Measurements from ENCODE around the gene SLC38A10. TPM values are rescaled to one million over a fixed set of nuclear protein-coding genes. Genes with fewer than 3 reads are reported as not detected.

Gene SLC38A10
- total RNA-seq, 1 experiment from 2014 or later, result 109 TPM

DNA sequence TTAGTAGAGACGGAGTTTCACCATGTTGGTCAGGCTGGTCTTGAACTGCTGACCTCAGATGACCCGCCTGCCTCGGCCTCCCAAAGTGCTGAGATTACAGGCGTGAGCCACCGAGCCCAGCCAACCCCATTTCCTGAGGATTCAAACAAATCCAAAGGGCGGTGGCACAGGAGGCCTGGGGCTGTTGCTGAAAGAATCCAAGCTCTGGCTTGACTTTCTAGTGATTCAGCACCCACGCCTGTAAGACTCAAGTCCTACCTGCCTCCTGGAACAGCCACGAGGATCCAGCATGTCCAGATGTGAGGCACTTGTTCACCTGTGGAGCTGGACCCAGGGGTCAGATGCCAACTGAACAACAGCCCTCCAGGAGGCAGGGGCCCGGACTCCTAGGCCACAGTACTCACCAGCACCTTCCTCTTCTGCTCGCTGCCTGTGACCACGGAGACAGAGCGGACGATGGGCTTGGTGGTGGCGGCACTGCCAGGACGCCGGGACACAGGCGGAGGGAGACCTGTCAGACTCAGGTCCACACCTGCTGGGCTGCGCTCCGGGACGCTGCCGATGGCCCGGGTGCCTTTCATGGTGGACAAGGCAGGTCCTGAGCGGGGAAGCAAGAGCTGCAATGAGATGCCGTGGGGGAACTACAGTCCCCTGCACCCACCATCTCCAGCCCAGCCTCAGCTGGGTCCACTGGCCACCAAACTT is 75.5 kb downstream of the SLC38A10 start:
- ChIA-PET RAD21 (ENCODE audit: low non-redundant PET in 1 of 2, low total read pairs in 2 of 2, uncharacterized antibody in 2 of 2, unreplicated experiment in 2 of 2) (no interaction called here), POLR2A (no interaction called here), CTCF (no interaction called here)
- Histone ChIP-seq H3K4me1 (ENCODE audit: control insufficient read depth in 1 of 2, insufficient read depth in 2 of 2, low read length in 2 of 2) (peaks cover 20 to 29% of the 10 kb centered on the region in 2 experiments), H3K36me3 (ENCODE audit: control insufficient read depth in 1 of 2, insufficient read depth in 2 of 2, low read length in 2 of 2) (peaks cover 0 to 10% of the 10 kb centered on the region in 2 experiments; a peak in 2 of 4 replicates), H3K9me3 (ENCODE audit: control insufficient read depth in 1 of 2, insufficient read depth in 1 of 2, low read depth in 1 of 2, low read length in 2 of 2) (no peaks in the 10 kb centered on the region), H3K27ac (ENCODE audit: low read depth, low read length) (no peak overlapping the region; the same call in 1 of the 2 replicates), H3K79me2 (ENCODE audit: insufficient read depth, low read length) (peaks cover 15% of the 10 kb centered on the region; the same call in 1 of the 2 replicates), H2AFZ (ENCODE audit: low read depth, low read length, poor library complexity, severe bottlenecking) (no peak overlapping the region), H3K27me3 (ENCODE audit: insufficient read depth, low read length) (no peaks in the 10 kb centered on the region), H3K4me3 (replicated peaks in 1 of 2; ENCODE audit: low read depth in 1 of 2, low read length in 2 of 2) (no peak overlapping the region), H3K9ac (ENCODE audit: low read length) (no peak overlapping the region), H3K9me2 (ENCODE audit: insufficient read depth) (no peaks in the 10 kb centered on the region), H4K20me1 (ENCODE audit: insufficient read depth) (no peaks in the 10 kb centered on the region), H3K4me2 (ENCODE audit: low read length) (no peak overlapping the region)
- DNase-seq (ENCODE audit: low read depth, low spot score) (no peak), ATAC-seq (no peak)
- intact Hi-C loops (cut with micrococcal nuclease), result loop anchor here (10.0 kb wide), 1 partner anchor 235 kb away; no protein-coding TSS in a partner anchor
- BruUV-seq (replicated peaks), result no TSS peak
- no peak for TF ChIP-seq CBX3 (IDR thresholded peaks at IDR 0.05; ENCODE audit: low read depth)
- no peak for TF ChIP-seq SRF (IDR thresholded peaks at IDR 0.05; ENCODE audit: low read depth)
- no peak for TF ChIP-seq JUND (IDR thresholded peaks at IDR 0.05)
- TF ChIP-seq, protein P1, sequence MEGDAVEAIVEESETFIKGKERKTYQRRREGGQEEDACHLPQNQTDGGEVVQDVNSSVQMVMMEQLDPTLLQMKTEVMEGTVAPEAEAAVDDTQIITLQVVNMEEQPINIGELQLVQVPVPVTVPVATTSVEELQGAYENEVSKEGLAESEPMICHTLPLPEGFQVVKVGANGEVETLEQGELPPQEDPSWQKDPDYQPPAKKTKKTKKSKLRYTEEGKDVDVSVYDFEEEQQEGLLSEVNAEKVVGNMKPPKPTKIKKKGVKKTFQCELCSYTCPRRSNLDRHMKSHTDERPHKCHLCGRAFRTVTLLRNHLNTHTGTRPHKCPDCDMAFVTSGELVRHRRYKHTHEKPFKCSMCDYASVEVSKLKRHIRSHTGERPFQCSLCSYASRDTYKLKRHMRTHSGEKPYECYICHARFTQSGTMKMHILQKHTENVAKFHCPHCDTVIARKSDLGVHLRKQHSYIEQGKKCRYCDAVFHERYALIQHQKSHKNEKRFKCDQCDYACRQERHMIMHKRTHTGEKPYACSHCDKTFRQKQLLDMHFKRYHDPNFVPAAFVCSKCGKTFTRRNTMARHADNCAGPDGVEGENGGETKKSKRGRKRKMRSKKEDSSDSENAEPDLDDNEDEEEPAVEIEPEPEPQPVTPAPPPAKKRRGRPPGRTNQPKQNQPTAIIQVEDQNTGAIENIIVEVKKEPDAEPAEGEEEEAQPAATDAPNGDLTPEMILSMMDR (IDR thresholded peaks at IDR 0.05 in 2 of 3, conservative IDR thresholded peaks at IDR 0.05 in 1 of 3; ENCODE audit: borderline replicate concordance in 1 of 3, insufficient read depth in 1 of 3, low read depth in 2 of 3, low read length in 2 of 3), result no peak
- TF ChIP-seq, protein P2, sequence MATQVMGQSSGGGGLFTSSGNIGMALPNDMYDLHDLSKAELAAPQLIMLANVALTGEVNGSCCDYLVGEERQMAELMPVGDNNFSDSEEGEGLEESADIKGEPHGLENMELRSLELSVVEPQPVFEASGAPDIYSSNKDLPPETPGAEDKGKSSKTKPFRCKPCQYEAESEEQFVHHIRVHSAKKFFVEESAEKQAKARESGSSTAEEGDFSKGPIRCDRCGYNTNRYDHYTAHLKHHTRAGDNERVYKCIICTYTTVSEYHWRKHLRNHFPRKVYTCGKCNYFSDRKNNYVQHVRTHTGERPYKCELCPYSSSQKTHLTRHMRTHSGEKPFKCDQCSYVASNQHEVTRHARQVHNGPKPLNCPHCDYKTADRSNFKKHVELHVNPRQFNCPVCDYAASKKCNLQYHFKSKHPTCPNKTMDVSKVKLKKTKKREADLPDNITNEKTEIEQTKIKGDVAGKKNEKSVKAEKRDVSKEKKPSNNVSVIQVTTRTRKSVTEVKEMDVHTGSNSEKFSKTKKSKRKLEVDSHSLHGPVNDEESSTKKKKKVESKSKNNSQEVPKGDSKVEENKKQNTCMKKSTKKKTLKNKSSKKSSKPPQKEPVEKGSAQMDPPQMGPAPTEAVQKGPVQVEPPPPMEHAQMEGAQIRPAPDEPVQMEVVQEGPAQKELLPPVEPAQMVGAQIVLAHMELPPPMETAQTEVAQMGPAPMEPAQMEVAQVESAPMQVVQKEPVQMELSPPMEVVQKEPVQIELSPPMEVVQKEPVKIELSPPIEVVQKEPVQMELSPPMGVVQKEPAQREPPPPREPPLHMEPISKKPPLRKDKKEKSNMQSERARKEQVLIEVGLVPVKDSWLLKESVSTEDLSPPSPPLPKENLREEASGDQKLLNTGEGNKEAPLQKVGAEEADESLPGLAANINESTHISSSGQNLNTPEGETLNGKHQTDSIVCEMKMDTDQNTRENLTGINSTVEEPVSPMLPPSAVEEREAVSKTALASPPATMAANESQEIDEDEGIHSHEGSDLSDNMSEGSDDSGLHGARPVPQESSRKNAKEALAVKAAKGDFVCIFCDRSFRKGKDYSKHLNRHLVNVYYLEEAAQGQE (IDR thresholded peaks at IDR 0.05; ENCODE audit: low read depth), result no peak
- TF ChIP-seq SP1 (IDR thresholded peaks at IDR 0.05; ENCODE audit: low read depth), result no peak
- no peak for TF ChIP-seq POLR2A (IDR thresholded peaks at IDR 0.05; ENCODE audit: borderline replicate concordance, extremely low read depth, insufficient read depth, insufficient read length)
